ENCODE data around the gene TMEM150A.
"Not testable (repeated sequence)": the region's sequence is repeated elsewhere in the genome, so short reads cannot be mapped to it uniquely, and the experiment has no call there.

TMEM150A gene

DNA sequence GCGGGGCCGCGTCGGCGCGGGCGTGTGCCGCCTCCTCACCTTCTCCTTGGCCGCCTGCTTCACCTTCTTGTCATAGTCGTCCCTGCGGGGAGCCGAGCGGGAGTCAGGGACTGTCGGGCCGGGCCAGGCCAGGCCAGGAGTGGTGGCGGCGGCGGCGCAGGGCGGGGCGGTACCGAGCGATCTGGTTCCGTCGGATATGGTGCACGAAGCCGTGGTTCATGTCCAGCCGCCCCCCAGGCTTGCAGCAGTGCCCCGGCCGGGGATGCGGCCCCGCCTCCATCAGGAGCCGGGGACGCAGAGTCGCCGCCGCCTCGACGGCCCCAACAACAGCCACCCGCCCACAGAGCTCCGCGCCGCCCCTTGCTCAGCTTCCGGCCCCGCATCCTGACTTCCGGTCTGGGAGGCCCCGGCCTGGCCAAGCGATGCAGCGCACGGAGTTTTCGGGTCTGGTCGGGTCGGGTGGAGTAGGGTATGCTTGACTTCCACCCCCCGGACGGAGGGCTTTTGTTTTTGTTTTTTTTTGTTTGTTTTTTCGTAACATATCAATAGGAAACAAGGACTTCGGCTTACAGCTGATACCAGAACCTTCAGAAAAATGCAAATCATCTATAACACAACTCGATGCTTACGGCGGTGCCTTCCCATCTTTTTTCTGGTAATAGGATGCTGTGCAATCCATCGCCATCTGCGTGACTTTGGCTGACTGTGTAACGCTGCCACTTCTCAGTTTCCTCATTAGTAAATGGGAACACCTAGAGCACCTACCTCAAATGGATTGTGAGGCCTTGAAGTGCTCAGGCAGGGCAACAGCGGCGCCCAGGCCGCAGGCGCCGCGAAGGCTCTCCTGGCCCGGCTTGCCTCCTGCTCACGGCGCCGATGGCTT, 9.4 kb upstream of the TMEM150A start, which contains the start of gene C2orf68:
C2orf68 (minus strand) TSS at position 362 of the 883 bp plus-strand sequence; CDS start at position 280, 82 bp downstream.
- DNase-seq (ENCODE audit: low spot score), result peak; percentile 84

GRCh38 chr2:85611217-85611704, 8.8 kb upstream of the TMEM150A start:
- no peak for DNase-seq (ENCODE audit: low spot score)

DNA sequence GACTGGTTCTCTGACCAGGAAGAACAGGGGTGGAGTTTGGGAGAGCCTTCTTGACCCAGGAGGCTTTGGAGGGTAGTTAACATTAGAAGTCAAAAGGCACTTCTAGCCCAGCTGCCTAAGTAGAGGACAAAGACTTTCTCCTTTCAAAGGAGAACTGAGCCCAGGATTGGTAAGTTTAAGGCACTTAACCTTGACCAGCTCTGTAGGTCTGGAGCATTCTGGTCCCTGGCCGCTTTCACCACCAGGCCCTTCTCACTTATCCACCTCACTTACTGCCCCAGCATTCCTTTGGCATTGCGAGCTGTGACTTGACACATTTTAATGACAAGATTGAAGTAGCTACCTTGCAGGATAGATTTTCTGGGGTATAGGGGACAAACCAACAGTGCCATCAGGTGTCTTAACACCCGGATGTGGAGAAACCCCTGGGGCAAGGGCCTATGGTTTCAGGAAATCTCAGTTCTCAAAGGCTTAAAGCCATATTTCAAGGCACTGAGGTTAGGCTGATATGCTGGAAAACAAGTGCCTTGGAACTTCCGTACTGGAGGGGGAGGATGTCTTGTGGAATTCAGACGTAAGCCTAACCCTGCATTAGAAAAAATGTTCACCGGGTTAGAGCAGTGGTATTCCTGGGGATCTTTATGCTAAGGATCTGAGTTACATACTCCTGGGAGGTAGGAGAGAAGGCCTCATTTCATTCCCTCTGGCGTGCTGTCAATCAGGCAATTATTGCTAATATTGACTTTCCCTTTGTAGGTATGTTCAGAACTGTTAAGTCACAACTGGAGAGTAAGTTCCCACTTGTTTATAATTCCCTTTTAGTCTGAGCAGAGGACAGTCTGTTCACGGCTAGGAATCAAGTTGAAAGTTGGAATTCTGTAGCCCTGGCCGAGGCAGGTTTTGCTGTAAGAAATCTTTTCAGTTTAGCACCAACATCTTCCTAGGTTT, 5.0 kb upstream of the TMEM150A start:
- DNase-seq (ENCODE audit: low spot score), result no peak

- DNase-seq (ENCODE audit: low spot score), result no peak
Observed at GRCh38 chr2:85606116-85606455, 3.6 kb upstream of the TMEM150A start.

GRCh38 chr2:85605406-85606115, 3.1 kb upstream of the TMEM150A start:
- DNase-seq (ENCODE audit: low spot score), result no peak

- DNase-seq (ENCODE audit: low spot score), result no peak
Observed at GRCh38 chr2:85604568-85605339, 2.3 kb upstream of the TMEM150A start.

DNA sequence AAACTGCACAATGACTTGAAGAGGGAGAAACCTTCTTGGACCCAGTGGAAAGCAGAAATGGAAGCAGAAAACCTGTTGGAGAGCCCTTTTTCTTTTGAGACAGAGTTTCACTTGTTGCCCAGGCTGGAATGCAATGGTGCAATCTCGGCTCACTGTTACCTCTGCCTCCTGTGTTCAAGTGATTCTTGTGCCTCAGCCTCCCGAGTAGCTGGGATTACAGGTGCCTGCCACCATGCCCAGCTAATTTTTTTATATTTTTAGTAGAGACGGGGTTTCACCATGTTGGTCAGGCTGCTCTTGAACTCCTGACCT, 1.6 kb upstream of the TMEM150A start:
- not testable (repeated sequence) for DNase-seq (ENCODE audit: low spot score)

- DNase-seq (ENCODE audit: low spot score), result no peak
Observed at GRCh38 chr2:85601771-85602475, 575 bp downstream of the TMEM150A start.

DNA sequence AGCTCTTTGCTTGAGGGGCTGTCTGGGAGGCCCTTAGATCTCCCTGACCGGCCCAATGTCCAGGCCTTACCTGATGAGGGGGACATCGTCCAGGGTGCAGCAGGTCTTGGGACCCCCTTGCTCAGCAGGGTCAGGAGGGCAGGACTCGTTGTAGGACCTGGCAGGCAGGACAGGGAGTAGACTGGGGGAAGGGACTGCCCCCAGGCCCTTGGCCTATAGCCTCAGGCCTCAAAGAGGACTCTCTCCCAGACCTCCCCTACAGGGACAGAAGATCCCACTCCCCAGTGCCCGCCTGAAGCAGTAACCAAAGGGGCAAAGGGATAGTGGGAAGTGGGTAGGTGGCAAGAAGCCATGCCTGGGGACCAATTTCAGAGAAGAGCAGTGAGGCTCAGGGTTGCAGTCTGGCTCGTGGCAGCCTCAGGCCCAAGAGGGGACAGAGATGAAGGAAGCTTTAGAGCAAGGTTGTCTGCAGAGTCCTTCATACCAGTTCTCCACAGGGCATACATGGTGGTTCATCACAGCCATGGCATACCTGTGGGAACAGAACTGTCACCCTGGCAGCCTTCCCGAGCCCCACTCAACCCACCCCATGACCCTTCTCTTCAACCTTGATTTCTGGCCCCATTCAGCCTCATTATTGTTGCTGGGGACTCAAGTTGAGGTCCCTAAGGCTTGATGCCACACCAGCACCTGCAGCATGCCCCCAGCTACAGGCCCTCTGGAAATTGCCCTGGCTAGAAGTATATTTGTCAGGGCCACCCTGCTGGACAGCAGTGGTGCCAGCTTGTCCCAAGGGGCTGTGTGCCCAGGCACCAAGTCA, 1.3 kb downstream of the TMEM150A start:
- DNase-seq (ENCODE audit: low spot score), result no peak

DNA sequence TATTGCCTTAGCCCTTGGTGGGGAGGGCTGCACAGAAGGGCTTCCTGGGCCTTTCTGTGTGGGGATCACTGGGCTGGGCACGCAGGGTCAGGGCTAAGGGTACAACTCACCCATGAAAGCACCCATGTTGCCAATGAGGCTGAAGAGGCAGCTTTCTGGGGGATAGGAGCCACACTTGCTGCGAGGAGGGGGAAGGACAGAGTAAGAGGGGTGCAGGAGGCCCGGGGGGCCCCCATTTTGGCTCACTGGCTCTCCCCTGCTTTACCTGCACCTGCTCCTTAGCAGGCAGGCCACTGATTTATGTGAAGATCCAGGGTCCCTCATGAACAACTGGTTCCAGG, 2.3 kb downstream of the TMEM150A start:
- no peak for DNase-seq (ENCODE audit: low spot score)

DNA sequence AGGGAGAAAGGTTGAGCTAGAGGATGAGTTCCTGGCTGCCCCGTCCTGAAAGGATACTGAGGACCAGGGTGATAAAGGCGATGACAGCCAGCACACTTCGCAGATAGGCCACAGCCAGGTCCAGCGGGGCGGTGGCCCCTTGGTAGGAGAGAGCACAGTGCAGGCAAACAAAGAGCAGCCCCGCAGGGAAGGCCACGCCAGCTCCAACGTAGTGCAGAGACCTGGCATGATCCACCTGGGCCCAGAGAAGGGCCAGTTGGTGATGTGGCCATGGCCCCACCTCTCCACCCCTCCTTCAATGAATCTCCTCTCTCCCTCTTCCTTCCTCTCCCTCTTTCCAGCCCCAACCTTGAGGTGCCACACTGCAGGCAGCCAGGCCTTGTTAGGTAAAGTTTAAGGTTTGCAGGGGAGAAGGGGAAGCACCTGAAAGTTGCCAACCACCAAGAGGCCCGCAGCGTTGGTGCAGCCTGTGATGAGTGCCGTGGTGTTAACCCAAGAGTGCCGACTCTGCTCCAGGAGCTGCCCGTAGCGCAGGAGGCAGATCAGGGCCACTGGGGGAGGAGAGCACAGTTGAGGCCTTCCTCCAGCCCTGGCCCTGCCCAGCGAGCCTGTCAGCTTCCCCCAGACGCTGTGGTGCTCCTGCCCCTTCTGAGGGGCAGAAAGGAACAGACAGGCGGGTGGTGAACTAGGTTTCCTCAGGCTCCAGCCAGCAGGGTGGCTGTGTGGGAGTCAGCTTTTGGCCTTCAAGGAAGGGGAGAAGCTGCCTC, 2.8 kb downstream of the TMEM150A start:
- DNase-seq (ENCODE audit: low spot score), result no peak

GRCh38 chr2:85598594-85599340, 3.7 kb downstream of the TMEM150A start:
- no peak for DNase-seq (ENCODE audit: low spot score)

- DNase-seq (ENCODE audit: low spot score), result no peak
Observed at GRCh38 chr2:85597241-85597640, 5.3 kb downstream of the TMEM150A start.

DNA sequence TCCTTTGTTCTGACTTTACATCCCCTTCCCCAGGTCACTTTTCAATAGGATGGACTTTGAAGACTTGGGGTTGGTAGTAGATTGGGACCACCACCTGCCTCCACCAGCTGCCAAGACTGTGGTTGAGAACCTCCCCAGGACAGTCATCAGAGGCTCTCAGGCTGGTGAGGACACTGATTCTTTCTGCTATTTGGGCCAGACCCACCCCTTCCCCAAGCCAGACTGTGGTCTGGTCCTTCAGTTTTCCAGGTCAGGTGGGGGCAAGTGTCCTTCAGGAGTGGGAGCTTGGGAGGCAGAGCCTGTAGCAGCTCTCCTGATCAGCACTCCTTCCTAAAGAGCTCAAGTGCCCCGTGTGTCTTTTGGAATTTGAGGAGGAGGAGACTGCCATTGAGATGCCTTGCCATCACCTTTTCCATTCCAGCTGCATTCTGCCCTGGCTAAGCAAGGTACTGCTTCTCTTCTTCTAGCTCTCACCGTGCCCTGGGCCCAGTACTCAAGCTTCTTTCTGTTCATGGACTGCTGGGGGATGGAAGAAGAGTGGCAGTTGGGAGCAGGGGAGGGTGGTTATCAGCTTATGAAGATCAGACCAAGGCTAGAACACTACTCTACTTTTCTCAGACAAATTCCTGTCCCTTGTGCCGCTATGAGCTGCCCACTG, 5.9 kb downstream of the TMEM150A start:
- DNase-seq (ENCODE audit: low spot score), result no peak

DNA sequence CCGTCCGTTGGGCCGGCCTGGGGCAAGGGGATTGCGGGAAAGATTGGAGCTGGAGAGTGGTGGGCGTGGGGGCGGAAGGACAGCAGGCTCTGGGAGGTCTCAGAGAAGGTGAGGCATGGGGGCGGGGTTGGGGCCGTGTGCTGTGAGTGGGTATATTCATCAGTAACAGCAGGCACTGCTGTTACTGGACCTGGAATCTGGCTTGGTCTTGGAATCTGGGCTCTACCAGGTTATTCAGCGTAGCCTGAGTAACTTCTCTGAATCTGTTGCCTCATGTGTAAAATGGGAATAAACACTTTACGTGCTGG, 6.5 kb downstream of the TMEM150A start:
- no peak for DNase-seq (ENCODE audit: low spot score)

GRCh38 chr2:85595301-85596025, 7.0 kb downstream of the TMEM150A start, which contains the start of gene RNF181:
TSS of gene RNF181 (plus strand) at chr2:85595745. CDS start at chr2:85595764, 19 bp downstream.
- peak; percentile 96 for DNase-seq (ENCODE audit: low spot score)

DNA sequence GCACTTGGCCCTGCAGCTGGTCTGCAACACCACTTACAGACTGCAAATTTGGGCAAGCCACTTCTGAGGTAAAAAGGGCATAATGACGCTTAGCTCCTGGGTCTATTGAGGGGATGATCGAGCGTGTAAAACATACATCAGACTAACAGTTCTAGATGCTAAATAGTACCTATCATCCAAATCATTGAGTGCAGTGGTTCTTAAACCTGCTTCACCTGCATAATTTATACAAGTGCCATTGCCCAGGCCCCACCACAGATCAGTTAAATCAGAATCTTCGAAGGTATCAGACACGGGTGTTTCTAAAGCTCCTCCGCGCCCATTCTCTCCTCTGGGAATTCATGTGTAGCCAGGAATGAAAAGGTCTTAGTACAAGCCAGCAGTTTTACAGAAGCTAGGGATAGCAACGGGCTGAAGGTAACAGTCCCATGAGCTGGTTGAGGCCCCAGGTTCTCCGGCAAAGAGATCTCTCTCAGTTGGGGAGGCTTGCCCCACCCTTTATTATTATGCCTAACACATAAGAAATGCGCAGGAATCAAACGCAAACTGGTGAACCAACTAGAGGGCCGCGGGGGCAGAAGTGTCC, 7.7 kb downstream of the TMEM150A start:
- DNase-seq (ENCODE audit: low spot score), result no peak

Data from hematopoietic multipotent progenitor cell treated with erythropoietin and hydrocortisone succinate and interleukin-3 and kit ligand, for 15 days (in vitro differentiated cells).